ENCODE results near the gene RALGPS1. TPM values are rescaled to one million over a fixed set of nuclear protein-coding genes. Genes with fewer than 3 reads are reported as not detected.

Gene RALGPS1
- total and polyA plus RNA-seq, 2 of the 8 experiments (the other 6 are each of a cell fraction or from before 2014, with no cell fraction given): 20.0 to 23.5 TPM

DNA sequence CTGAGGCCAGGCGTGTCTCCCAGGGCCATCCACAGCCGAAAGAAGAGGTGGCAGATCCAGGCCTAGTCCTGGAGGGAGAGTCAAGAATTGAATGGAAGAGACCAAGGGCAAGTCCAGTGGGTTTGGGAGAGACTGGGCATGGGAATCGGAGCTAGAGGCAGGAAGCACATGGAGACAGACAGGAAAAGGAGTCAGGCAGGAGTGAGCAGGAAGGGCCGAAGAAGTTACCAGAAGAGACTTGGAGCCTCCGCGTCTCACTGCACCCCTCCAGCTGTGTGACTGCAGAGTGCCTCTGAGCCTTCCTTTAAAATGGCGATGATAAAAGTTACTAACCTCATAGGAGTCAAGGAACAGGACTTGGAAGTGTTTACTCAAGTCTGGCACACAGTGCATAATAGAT is 272.2 kb downstream of the RALGPS1 start:
- DNase-seq (ENCODE audit: low read depth in 1 of 2, low spot score in 2 of 2): no peak
- Histone ChIP-seq H4K5ac (ENCODE audit: insufficient read length, low read depth, low read length) (no peak overlapping the region), H3K23ac (ENCODE audit: insufficient read length) (no peak overlapping the region), H3K9me3 (ENCODE audit: insufficient read depth in 2 of 2, low read depth in 1 of 2, low read length in 1 of 2) (no peaks in the 10 kb centered on the region), H3K27ac (ENCODE audit: low read depth, low read length) (no peak overlapping the region), H2BK20ac (ENCODE audit: low read length) (no peak overlapping the region), H3K18ac (ENCODE audit: extremely low read depth, low read length) (no peak overlapping the region), H4K20me1 (replicated peaks in 1 of 2; ENCODE audit: control insufficient read depth in 1 of 2, insufficient read depth in 2 of 2, low read length in 2 of 2) (no peaks in the 10 kb centered on the region), H4K8ac (ENCODE audit: extremely low read depth, insufficient read depth, low read length) (no peak overlapping the region), H3K4me3 (ENCODE audit: extremely low read depth in 1 of 4, insufficient read depth in 2 of 4, low read depth in 3 of 4, low read length in 4 of 4) (no peak overlapping the region), H3K56ac (replicated peaks; ENCODE audit: insufficient read length, low read depth, low read length) (no peak overlapping the region), H3K36me3 (ENCODE audit: control insufficient read depth in 2 of 4, insufficient read depth in 4 of 4, low read length in 3 of 4) (no peaks in the 10 kb centered on the region), H3K14ac (ENCODE audit: insufficient read length) (no peak overlapping the region), H3K4me1 (replicated peaks in 1 of 4; ENCODE audit: control insufficient read depth in 3 of 4, insufficient read depth in 4 of 4, low read length in 3 of 4) (peaks cover 0 to 6% (median under 1%) of the 10 kb centered on the region in 4 experiments; a peak in 3 of 7 replicates), H3K4me2 (ENCODE audit: insufficient read depth in 1 of 2, low read depth in 2 of 2, low read length in 2 of 2) (no peak overlapping the region), H4K91ac (replicated peaks; ENCODE audit: insufficient read length, low read length) (no peak overlapping the region), H3K4ac (replicated peaks; ENCODE audit: insufficient read length, low read depth, low read length) (no peak overlapping the region), H2BK5ac (ENCODE audit: low read depth, low read length) (no peak overlapping the region), H2BK120ac (replicated peaks; ENCODE audit: low read depth, low read length) (no peak overlapping the region), H2AK5ac (ENCODE audit: low read depth, low read length) (no peak overlapping the region), H3K9ac (replicated peaks in 1 of 4; ENCODE audit: extremely low read depth in 1 of 4, low read depth in 3 of 4, low read length in 3 of 4) (no peak overlapping the region), H3K27me3 (replicated peaks in 1 of 4; ENCODE audit: control insufficient read depth in 3 of 4, extremely low read depth in 1 of 4, insufficient read depth in 3 of 4, low read length in 3 of 4) (no peaks in the 10 kb centered on the region), H2BK15ac (ENCODE audit: low read length) (no peak overlapping the region), H3K79me2 (ENCODE audit: control insufficient read depth in 1 of 2, insufficient read depth in 2 of 2, low read length in 2 of 2) (no peaks in the 10 kb centered on the region), H3K79me1 (ENCODE audit: low read depth, low read length) (no peaks in the 10 kb centered on the region), H2BK12ac (ENCODE audit: low read depth, low read length) (no peak overlapping the region), H3K23me2 (ENCODE audit: low read depth, low read length) (no peaks in the 10 kb centered on the region), H2AFZ (ENCODE audit: low read length) (no peak overlapping the region)
- ChIA-PET POLR2A (ENCODE audit: partially characterized antibody) (no interaction called here), CTCF (ENCODE audit: partially characterized antibody) (interaction anchor here (0.6 to 4.7 kb wide), 5 partner anchors 12 to 246 kb away, joined by 3 to 22 read pairs (median 5); no protein-coding TSS in a partner anchor)
- 92% methylated on average over 7 of the region's 7 CpGs; no CpG with 5 or more reads in 1 of the 2 experiments for WGBS, 2 experiments (ENCODE audit: extremely low coverage in 1 of 2, insufficient coverage in 1 of 2, insufficient read length in 1 of 2, insufficient replicate concordance in 2 of 2, low coverage in 1 of 2, low lambda C conversion rate in 2 of 2, missing lambda C conversion rate in 1 of 2)
- FAIRE-seq: no peak
- TF ChIP-seq TAF7 (optimal IDR thresholded peaks at IDR 0.05; ENCODE audit: borderline replicate concordance, low read depth, low read length) (no peak), TAF1 (IDR thresholded peaks at IDR 0.05; ENCODE audit: low read depth, low read length) (no peak), SRF (IDR thresholded peaks at IDR 0.05; ENCODE audit: low read depth, low read length) (no peak), HDAC2 (IDR thresholded peaks at IDR 0.05; ENCODE audit: borderline replicate concordance in 1 of 2, low read depth in 2 of 2, low read length in 2 of 2) (no peak), BACH1 (IDR thresholded peaks at IDR 0.05; ENCODE audit: low read length) (no peak), CTCF (IDR thresholded peaks at IDR 0.05; ENCODE audit: control extremely low read depth in 1 of 3, insufficient read depth in 1 of 3, low read depth in 1 of 3, low read length in 3 of 3) (no peak), PHF8 (conservative IDR thresholded peaks at IDR 0.05; ENCODE audit: low read depth, low read length) (no peak), JUN (IDR thresholded peaks at IDR 0.05; ENCODE audit: low read depth, low read length) (no peak), SIRT6 (IDR thresholded peaks at IDR 0.05; ENCODE audit: low read length) (no peak), SUZ12 (IDR thresholded peaks at IDR 0.05; ENCODE audit: low read length) (no peak), ATF3 (IDR thresholded peaks at IDR 0.05; ENCODE audit: insufficient read depth, low read depth, low read length) (no peak), POLR2A (IDR thresholded peaks at IDR 0.05; ENCODE audit: control extremely low read depth in 1 of 2, low read depth in 2 of 2, low read length in 2 of 2) (no peak)

All from H1 (cell line).